Osteocyte (in vitro differentiated cells): ENCODE data around the gene DYRK1A. TPM values are rescaled to one million over a fixed set of nuclear protein-coding genes. Genes with fewer than 3 reads are reported as not detected.

Experiments used
- DNase-seq: peaks from one replicate; pipeline ENCODE4 v3.0.0; 2021; ENCODE audit warnings: mixed read lengths; ENCODE audit not compliant: unreplicated experiment; ENCODE audit errors: extremely low spot score
- H3K27ac Mint-ChIP-seq: one replicate; pipeline ENCODE4 v1.8.0; 2021; ENCODE audit warnings: mild to moderate bottlenecking, mixed read lengths; ENCODE audit not compliant: unreplicated experiment
- H3K27me3 Mint-ChIP-seq: one replicate; pipeline ENCODE4 v1.8.0; 2021; ENCODE audit warnings: mixed read lengths; ENCODE audit not compliant: unreplicated experiment
- H3K36me3 Mint-ChIP-seq: one replicate; pipeline ENCODE4 v1.8.0; 2021; ENCODE audit warnings: mixed read lengths; ENCODE audit not compliant: unreplicated experiment
- H3K4me1 Mint-ChIP-seq: one replicate; pipeline ENCODE4 v1.8.0; 2021; ENCODE audit warnings: mixed read lengths; ENCODE audit not compliant: unreplicated experiment
- H3K4me3 Mint-ChIP-seq: one replicate; pipeline ENCODE4 v1.8.0; 2021; ENCODE audit warnings: mild to moderate bottlenecking, moderate library complexity, mixed read lengths; ENCODE audit not compliant: unreplicated experiment
- H3K9me3 Mint-ChIP-seq: one replicate; pipeline ENCODE4 v1.8.0; 2021; ENCODE audit warnings: mixed read lengths; ENCODE audit not compliant: unreplicated experiment
- total RNA-seq: library from RNA; stranded (reverse); gene quantifications from 2 replicates; pipeline ENCODE4 v1.2.1, GENCODE V29; 2021
- TF ChIP-seq, protein P1 (sequence below): fragments of 200-600 bp; sonication (generic); IDR thresholded peaks from 2 replicates; pipeline ENCODE4 v1.5.0; 2021; ENCODE audit warnings: antibody characterized with exemption, mild to moderate bottlenecking, moderate library complexity

Gene DYRK1A
- total RNA-seq, 1 donor from 2014 or later = 63.2 TPM

DNA sequence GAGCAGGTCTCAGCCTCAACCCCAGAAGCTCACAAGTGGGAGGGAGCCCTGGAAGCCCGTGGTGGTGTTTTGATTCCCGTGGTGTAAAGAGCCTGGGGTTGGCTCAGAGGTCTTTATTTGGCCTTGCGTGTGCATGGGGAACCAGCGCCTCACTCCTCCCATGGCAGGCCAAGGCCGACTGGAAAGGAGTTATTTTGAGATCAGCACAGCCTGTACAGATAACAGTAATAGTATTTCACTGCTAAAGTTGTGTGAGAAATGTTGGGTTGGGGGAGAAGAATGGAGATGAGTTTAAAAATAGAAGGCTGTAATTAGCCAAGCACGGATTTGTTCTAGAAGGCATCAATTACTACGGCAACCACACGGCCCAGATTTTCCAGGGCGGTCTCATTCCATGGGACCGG, 186.5 kb downstream of the DYRK1A start:
- TF ChIP-seq, protein P1, sequence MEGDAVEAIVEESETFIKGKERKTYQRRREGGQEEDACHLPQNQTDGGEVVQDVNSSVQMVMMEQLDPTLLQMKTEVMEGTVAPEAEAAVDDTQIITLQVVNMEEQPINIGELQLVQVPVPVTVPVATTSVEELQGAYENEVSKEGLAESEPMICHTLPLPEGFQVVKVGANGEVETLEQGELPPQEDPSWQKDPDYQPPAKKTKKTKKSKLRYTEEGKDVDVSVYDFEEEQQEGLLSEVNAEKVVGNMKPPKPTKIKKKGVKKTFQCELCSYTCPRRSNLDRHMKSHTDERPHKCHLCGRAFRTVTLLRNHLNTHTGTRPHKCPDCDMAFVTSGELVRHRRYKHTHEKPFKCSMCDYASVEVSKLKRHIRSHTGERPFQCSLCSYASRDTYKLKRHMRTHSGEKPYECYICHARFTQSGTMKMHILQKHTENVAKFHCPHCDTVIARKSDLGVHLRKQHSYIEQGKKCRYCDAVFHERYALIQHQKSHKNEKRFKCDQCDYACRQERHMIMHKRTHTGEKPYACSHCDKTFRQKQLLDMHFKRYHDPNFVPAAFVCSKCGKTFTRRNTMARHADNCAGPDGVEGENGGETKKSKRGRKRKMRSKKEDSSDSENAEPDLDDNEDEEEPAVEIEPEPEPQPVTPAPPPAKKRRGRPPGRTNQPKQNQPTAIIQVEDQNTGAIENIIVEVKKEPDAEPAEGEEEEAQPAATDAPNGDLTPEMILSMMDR = no peak
- H3K27ac Mint-ChIP-seq = no peak overlapping the region
- H3K4me3 Mint-ChIP-seq = no peak overlapping the region
- no peaks in the 10 kb centered on the region for H3K9me3 Mint-ChIP-seq
- H3K27me3 Mint-ChIP-seq = no peaks in the 10 kb centered on the region
- peak; percentile 36 for DNase-seq
- peaks cover 22% of the 10 kb centered on the region for H3K4me1 Mint-ChIP-seq
- H3K36me3 Mint-ChIP-seq = no peaks in the 10 kb centered on the region

DNA sequence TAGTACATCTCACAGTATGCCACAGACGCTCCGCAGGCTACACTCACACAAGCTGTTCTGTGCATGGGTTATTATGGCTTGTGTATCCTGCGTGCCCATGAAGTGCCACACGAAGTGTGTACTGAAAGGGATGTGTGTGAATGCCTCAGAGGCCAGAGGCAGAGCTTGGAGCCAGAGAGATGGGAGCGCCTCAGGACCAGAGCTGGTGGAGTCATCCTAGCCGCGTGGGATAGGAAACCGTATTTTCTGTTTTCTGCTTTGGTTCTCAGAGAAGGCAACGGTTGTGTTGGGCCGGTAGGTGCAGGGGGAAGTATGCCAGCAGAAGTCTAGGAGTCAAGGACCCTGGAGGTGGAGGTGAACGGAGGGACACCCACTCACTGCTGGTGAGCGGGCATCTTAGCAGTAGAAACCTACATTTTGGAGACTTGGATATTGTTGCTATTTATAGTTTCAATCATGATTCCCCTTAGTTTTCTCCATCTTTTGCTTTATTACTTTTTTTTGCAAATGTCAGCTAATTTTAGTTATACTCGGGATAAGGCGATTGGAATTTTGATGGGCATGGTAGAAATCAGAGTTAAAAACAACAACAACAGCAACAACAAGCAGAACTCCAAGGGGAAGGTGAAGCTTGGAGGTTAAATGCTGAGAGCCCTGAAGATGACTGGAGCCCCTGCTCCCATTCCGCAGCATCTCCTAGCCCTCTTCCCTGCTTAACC, 188.2 kb downstream of the DYRK1A start:
- no peak overlapping the region for H3K4me3 Mint-ChIP-seq
- no peaks in the 10 kb centered on the region for H3K36me3 Mint-ChIP-seq
- peaks cover 20% of the 10 kb centered on the region for H3K4me1 Mint-ChIP-seq
- peaks cover 10% of the 10 kb centered on the region for H3K9me3 Mint-ChIP-seq
- peak; percentile 54 for DNase-seq
- H3K27ac Mint-ChIP-seq = no peak overlapping the region
- no peaks in the 10 kb centered on the region for H3K27me3 Mint-ChIP-seq
- TF ChIP-seq, protein P1 = no peak

DNA sequence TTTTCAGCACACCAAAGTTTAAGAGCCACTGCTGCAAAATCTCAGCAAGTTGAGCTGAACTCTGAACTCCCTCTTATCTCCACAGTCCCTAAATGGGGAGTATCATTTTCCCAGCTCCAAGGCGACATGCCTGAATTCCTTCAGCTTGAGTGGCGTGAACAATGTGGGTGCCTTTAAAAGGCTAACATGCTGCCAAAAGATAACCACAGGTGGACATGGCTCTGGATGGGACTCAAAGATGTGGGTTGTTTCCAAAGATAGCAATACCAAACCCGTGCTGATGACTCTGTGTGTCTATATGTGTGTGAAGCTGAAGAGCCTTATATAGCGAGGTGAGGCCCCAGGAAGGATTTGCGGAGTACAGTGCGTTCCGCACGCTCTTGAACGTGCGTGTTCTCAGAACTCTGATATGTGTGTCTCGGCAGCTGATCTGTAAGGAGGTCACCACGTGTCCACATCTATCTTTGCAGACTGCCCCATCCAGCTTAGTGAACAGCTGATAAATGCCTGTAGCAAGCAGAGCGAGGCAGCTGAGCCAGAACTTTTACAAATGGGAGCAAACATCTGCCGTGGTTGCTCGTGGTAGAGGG, 189.2 kb downstream of the DYRK1A start:
- Mint-ChIP-seq H3K4me3 (no peak overlapping the region), H3K9me3 (peaks cover 10% of the 10 kb centered on the region)

DNA sequence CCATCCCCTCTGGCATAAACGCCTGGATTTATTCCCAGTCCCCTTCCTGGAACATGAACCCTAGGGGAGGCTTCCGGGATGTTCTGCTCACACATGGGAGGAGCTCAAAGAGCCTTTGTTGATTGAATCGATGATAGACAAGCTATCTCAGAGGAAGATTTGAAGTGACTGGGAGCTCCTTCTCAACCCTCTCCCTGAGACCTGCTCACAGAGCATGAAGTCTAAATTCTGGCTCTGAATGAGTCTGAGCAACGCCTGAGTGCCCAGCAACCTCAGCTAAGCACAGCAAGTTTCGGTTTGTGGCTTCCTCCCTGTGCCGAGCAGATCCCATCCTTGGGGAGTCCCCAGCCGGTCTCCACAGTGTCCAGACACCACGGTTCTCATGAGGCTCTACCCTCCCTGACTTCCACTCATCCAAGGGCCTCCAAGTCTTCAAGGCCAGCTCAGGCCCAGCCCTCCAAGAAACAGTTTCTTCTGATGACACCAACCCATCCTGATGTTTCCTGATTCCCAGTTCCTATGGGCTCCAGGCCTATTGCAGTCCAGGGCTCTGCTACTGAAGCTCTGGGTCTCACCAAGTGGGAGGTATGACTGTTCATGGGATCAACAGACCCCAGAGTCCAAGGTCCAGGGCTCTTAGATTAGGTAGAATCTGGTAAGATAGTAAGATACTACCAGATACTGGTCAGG, 190.8 kb downstream of the DYRK1A start:
- H3K9me3 Mint-ChIP-seq = peaks cover 10% of the 10 kb centered on the region
- peak; percentile 69 for DNase-seq
- TF ChIP-seq, protein P1 = no peak
- H3K27ac Mint-ChIP-seq = no peak overlapping the region
- peaks cover under 1% of the 10 kb centered on the region for H3K4me1 Mint-ChIP-seq
- no peaks in the 10 kb centered on the region for H3K36me3 Mint-ChIP-seq
- H3K27me3 Mint-ChIP-seq = no peaks in the 10 kb centered on the region
- H3K4me3 Mint-ChIP-seq = no peak overlapping the region

More for the DNA sequence above, 189.2 kb downstream of the DYRK1A start:
- Mint-ChIP-seq H3K36me3 (no peaks in the 10 kb centered on the region), H3K27ac (no peak overlapping the region), H3K4me1 (peaks cover 16% of the 10 kb centered on the region), H3K27me3 (no peaks in the 10 kb centered on the region)
- TF ChIP-seq, protein P1 = no peak
- peak; percentile 62 for DNase-seq

DNA sequence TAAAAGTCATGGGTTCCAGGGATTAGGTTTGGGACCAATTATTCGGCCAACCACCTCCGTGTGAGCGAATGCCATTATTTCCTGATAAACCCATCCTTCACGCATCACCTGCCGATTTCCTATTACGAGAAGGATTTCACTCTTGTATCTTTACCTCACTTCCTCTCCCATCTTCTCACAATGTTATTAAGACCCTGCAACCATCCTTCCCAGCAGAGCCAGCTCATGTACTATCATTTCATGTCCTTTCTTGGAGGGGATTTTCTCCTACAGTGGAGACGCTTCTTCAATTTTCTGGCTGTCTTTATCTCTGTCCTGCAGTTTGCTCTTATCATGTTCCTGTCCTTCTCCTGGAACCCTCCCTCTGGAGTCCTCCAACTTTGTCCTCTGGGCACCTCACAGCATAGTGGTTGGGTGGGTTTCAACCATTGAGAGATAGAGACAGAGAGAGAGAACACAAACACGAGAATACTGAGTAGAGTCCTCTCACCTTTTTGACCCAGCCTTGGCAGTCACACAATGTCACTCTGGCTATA, 192.2 kb downstream of the DYRK1A start:
- H3K27me3 Mint-ChIP-seq = no peaks in the 10 kb centered on the region
- H3K36me3 Mint-ChIP-seq = no peaks in the 10 kb centered on the region
- no peak overlapping the region for H3K27ac Mint-ChIP-seq
- no peak overlapping the region for H3K4me3 Mint-ChIP-seq
- TF ChIP-seq, protein P1 = no peak
- H3K9me3 Mint-ChIP-seq = peaks cover 10% of the 10 kb centered on the region
- DNase-seq = peak; percentile 30
- no peaks in the 10 kb centered on the region for H3K4me1 Mint-ChIP-seq
